ENCODE results near the gene AFAP1L2.

AFAP1L2 gene

DNA sequence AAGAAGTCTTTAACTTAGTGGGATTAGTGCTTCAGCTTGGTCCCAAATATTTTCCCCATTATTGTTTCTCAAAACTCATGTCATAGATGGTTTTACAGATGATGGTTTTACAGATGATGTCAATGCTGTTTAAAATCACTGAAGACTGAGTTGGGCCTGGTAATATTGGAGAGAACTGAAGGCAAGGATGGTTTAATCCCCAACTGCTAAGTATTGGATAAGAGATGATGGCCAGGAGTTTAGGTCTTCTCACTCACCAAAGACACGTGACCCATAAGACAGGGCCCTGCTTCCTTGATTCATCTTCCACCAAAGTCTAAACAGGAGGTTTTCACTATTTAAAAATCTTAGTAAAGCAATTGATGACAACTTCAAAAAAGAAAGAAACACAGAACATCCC lies 108.9 kb downstream of the AFAP1L2 start:
- peaks cover 0 to 13% of the 10 kb centered on the region in 2 donors for H3K27me3 Mint-ChIP-seq
- ATAC-seq (replicated peaks) (no peak), DNase-seq (no peak)
- no peak overlapping the region for H3K27ac Mint-ChIP-seq
- no peaks in the 10 kb centered on the region for H3K4me1 Mint-ChIP-seq (ENCODE audit: low read depth in 2 of 2)
- peaks cover 4% of the 10 kb centered on the region for H3K36me3 Mint-ChIP-seq (ENCODE audit: insufficient read depth)
- peaks cover 0 to 2% of the 10 kb centered on the region in 2 donors for H3K9me3 Mint-ChIP-seq
- no peak overlapping the region for H3K4me3 Mint-ChIP-seq

- Mint-ChIP-seq H3K9me3 (peaks cover 0 to 2% of the 10 kb centered on the region in 2 donors), H3K36me3 (ENCODE audit: insufficient read depth) (peaks cover 4% of the 10 kb centered on the region)
Measured at GRCh38 chr10:114294549-114294948, 109.8 kb downstream of the AFAP1L2 start.

GRCh38 chr10:114293075-114293474 lies 111.2 kb downstream of the AFAP1L2 start:
- no peaks in the 10 kb centered on the region for H3K36me3 Mint-ChIP-seq (ENCODE audit: insufficient read depth)

More at GRCh38 chr10:114294549-114294948, 109.8 kb downstream of the AFAP1L2 start:
- DNase-seq (no peak), ATAC-seq (replicated peaks) (no peak)
- H3K27me3 Mint-ChIP-seq, result peaks cover 0 to 21% of the 10 kb centered on the region in 2 donors
- H3K27ac Mint-ChIP-seq, result no peak overlapping the region
- no peak overlapping the region for H3K4me3 Mint-ChIP-seq
- H3K4me1 Mint-ChIP-seq (ENCODE audit: low read depth in 2 of 2), result no peaks in the 10 kb centered on the region

DNA sequence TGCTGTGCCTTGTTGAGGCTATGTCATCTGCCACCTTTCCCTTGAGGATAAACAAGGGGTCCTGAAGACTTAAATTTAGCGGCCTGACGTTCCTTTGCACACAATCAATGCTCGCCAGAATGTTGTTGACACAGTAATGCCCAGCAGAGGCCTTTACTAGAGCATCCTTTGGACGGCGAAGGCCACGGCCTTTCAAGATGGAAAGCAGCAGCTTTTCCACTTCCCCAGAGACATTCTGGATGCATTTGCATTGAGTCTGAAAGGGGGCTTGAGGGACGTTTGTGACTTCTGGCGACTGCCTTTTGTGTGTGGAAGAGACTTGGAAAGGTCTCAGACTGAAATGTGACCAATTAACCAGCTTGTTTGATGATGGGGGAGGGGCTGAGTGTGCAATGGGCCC lies 112.8 kb downstream of the AFAP1L2 start:
- no peak for DNase-seq
- Mint-ChIP-seq H3K27ac (no peak overlapping the region), H3K4me1 (ENCODE audit: low read depth in 2 of 2) (no peaks in the 10 kb centered on the region), H3K36me3 (ENCODE audit: insufficient read depth) (no peaks in the 10 kb centered on the region), H3K4me3 (no peak overlapping the region), H3K9me3 (peaks cover 0 to 2% of the 10 kb centered on the region in 2 donors), H3K27me3 (peaks cover 7 to 31% of the 10 kb centered on the region in 2 donors)
- ATAC-seq (replicated peaks), result no peak

More at GRCh38 chr10:114293075-114293474, 111.2 kb downstream of the AFAP1L2 start:
- DNase-seq (no peak), ATAC-seq (replicated peaks) (no peak)
- H3K4me3 Mint-ChIP-seq, result no peak overlapping the region
- H3K27me3 Mint-ChIP-seq, result peaks cover 4 to 27% of the 10 kb centered on the region in 2 donors
- peaks cover 0 to 2% of the 10 kb centered on the region in 2 donors for H3K9me3 Mint-ChIP-seq
- no peaks in the 10 kb centered on the region for H3K4me1 Mint-ChIP-seq (ENCODE audit: low read depth in 2 of 2)
- no peak overlapping the region for H3K27ac Mint-ChIP-seq

DNA sequence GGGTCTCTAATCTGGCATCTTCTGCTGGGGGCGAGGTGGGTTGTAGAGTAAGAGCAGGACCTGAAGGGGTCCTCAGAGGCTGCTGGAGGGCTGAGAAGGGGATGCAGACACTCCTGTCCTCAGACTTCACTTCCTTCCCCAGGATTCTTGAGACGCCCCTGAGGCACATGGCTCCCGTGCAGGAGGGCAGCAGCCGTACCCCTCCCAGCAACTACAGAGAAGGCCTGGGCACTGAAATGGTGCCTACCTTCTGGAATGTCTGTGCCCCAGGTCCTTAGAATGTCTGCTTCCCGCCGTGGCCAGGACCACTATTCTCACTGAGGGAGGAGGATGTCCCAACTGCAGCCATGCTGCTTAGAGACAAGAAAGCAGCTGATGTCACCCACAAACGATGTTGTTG lies 113.2 kb downstream of the AFAP1L2 start:
- Mint-ChIP-seq H3K9me3 (peaks cover 0 to under 1% of the 10 kb centered on the region in 2 donors), H3K27me3 (peaks cover 7 to 31% of the 10 kb centered on the region in 2 donors), H3K27ac (no peak overlapping the region), H3K36me3 (ENCODE audit: insufficient read depth) (no peaks in the 10 kb centered on the region), H3K4me3 (no peak overlapping the region), H3K4me1 (ENCODE audit: low read depth in 2 of 2) (no peaks in the 10 kb centered on the region)
- DNase-seq (no peak), ATAC-seq (replicated peaks) (no peak)

DNA sequence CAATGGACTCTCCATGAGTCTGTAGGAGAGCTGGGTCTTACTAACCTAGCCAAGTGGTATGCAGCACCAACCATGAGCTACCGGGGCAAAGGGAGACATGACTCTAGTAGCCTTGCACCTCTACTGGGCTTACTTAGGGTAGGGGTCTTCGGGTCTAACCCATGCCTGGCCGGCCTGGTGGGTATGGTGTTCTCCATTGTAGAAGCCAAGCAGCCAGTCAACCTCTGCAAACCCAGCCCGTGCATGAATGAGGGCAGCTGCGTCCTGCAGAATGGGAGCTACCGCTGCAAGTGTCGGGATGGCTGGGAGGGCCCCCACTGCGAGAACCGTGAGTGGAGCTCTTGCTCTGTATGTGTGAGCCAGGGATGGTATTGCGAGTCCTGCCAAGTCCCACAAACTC lies 114.3 kb downstream of the AFAP1L2 start:
- ATAC-seq (replicated peaks) (no peak), DNase-seq (no peak)
- H3K27me3 Mint-ChIP-seq, result peaks cover 7 to 31% of the 10 kb centered on the region in 2 donors
- H3K4me1 Mint-ChIP-seq (ENCODE audit: low read depth in 2 of 2), result no peaks in the 10 kb centered on the region
- no peaks in the 10 kb centered on the region for H3K36me3 Mint-ChIP-seq (ENCODE audit: insufficient read depth)
- H3K4me3 Mint-ChIP-seq, result no peak overlapping the region
- no peak overlapping the region for H3K27ac Mint-ChIP-seq
- no peaks in the 10 kb centered on the region for H3K9me3 Mint-ChIP-seq

DNA sequence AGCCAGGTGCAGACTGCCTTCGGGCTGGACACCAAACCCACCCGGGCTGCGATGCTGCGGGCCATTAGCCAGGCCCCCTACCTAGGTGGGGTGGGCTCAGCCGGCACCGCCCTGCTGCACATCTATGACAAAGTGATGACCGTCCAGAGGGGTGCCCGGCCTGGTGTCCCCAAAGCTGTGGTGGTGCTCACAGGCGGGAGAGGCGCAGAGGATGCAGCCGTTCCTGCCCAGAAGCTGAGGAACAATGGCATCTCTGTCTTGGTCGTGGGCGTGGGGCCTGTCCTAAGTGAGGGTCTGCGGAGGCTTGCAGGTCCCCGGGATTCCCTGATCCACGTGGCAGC lies 115.2 kb downstream of the AFAP1L2 start:
- no peaks in the 10 kb centered on the region for H3K4me1 Mint-ChIP-seq (ENCODE audit: low read depth in 2 of 2)
- DNase-seq (no peak), ATAC-seq (replicated peaks) (no peak)
- no peaks in the 10 kb centered on the region for H3K9me3 Mint-ChIP-seq
- H3K4me3 Mint-ChIP-seq, result no peak overlapping the region
- peaks cover 10 to 31% of the 10 kb centered on the region in 2 donors for H3K27me3 Mint-ChIP-seq
- no peak overlapping the region for H3K27ac Mint-ChIP-seq
- H3K36me3 Mint-ChIP-seq (ENCODE audit: insufficient read depth), result no peaks in the 10 kb centered on the region

DNA sequence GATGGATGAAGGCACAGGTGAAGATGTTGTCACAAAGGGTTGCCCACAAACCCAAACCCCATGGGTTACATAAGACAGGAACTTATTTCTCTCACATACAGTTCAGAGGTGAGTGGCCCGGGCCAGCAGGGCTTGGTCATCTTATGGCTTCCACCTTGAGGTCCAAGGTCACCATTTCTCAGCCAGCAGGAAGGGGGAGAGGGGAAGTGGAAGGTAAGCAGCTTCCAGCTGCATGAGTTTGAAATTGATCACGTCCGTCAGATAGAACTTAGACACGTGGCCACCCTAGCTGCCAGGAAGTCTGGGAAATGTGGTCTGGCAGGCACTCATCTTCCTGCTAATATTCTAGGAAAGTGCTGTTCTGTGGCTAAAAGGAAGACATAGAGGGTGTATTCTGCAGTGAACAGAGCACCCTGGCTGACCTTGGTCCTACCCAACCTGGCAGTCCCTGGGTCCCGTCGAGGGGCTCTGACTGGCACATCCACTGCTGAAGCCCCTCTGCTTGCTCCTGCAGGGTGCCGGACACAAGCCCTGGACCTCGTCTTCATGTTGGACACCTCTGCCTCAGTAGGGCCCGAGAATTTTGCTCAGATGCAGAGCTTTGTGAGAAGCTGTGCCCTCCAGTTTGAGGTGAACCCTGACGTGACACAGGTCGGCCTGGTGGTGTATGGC lies 115.7 kb downstream of the AFAP1L2 start:
- Mint-ChIP-seq H3K9me3 (no peaks in the 10 kb centered on the region), H3K27ac (no peak overlapping the region), H3K36me3 (ENCODE audit: insufficient read depth) (no peaks in the 10 kb centered on the region), H3K27me3 (peaks cover 15 to 31% of the 10 kb centered on the region in 2 donors), H3K4me1 (ENCODE audit: low read depth in 2 of 2) (no peaks in the 10 kb centered on the region), H3K4me3 (no peak overlapping the region)
- DNase-seq (no peak), ATAC-seq (replicated peaks) (no peak)

GRCh38 chr10:114286921-114287320 lies 117.4 kb downstream of the AFAP1L2 start:
- no peak for DNase-seq
- Mint-ChIP-seq H3K27me3 (peaks cover 20 to 31% of the 10 kb centered on the region in 2 donors), H3K4me1 (ENCODE audit: low read depth in 2 of 2) (no peaks in the 10 kb centered on the region), H3K4me3 (no peak overlapping the region), H3K27ac (no peak overlapping the region), H3K9me3 (no peaks in the 10 kb centered on the region), H3K36me3 (ENCODE audit: insufficient read depth) (no peaks in the 10 kb centered on the region)
- ATAC-seq (replicated peaks), result no peak

DNA sequence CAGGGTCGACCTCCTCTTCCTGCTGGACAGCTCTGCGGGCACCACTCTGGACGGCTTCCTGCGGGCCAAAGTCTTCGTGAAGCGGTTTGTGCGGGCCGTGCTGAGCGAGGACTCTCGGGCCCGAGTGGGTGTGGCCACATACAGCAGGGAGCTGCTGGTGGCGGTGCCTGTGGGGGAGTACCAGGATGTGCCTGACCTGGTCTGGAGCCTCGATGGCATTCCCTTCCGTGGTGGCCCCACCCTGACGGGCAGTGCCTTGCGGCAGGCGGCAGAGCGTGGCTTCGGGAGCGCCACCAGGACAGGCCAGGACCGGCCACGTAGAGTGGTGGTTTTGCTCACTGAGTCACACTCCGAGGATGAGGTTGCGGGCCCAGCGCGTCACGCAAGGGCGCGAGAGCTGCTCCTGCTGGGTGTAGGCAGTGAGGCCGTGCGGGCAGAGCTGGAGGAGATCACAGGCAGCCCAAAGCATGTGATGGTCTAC lies 118.3 kb downstream of the AFAP1L2 start:
- Mint-ChIP-seq H3K36me3 (ENCODE audit: insufficient read depth) (no peaks in the 10 kb centered on the region), H3K27ac (no peak overlapping the region), H3K4me3 (no peak overlapping the region), H3K4me1 (ENCODE audit: low read depth in 2 of 2) (no peaks in the 10 kb centered on the region), H3K27me3 (peaks cover 20 to 24% of the 10 kb centered on the region in 2 donors), H3K9me3 (no peaks in the 10 kb centered on the region)
- DNase-seq (no peak), ATAC-seq (replicated peaks) (no peak)

GRCh38 chr10:114284346-114285071 lies 119.8 kb downstream of the AFAP1L2 start:
- Mint-ChIP-seq H3K36me3 (ENCODE audit: insufficient read depth) (no peaks in the 10 kb centered on the region), H3K27ac (no peak overlapping the region), H3K27me3 (peaks cover 20 to 23% of the 10 kb centered on the region in 2 donors), H3K9me3 (no peaks in the 10 kb centered on the region), H3K4me1 (ENCODE audit: low read depth in 2 of 2) (no peaks in the 10 kb centered on the region), H3K4me3 (no peak overlapping the region)
- ATAC-seq (replicated peaks), result no peak
- DNase-seq, result no peak

DNA sequence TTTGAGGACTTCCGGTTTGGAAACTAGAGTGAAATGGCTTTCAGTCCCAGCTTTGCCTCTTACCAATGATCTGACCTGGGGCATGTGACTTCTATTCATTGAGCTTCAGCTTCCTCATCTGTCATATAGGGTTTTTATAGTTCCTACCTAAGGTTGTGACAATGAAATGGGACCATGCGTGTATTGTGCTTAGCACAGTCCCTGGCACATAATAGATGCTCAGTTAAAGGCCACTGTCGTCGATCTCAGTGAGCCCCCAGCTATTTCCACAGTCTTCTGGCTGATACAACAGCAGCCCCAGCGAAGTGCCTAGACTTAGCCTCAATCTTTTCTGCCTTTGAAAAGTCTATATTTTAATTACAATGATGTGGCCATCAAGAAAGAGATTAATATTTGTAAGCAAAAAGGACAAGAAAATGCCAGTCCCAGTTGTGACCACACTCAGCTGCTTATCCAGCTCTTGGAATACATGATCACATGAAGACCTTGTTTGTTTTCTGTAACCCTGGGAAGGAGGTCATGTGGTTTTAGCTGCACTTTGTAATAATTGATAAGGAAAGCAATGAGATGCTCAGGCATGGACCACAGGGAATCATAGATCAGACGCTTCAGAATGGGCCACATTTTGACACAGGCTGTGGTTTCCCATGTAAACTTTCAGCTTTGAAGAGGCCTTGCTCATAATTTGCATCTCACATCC lies 120.6 kb downstream of the AFAP1L2 start:
- ATAC-seq (replicated peaks), result no peak
- DNase-seq, result no peak
- no peak overlapping the region for H3K4me3 Mint-ChIP-seq
- H3K36me3 Mint-ChIP-seq (ENCODE audit: insufficient read depth), result no peaks in the 10 kb centered on the region
- H3K4me1 Mint-ChIP-seq (ENCODE audit: low read depth in 2 of 2), result no peaks in the 10 kb centered on the region
- peaks cover 20 to 32% of the 10 kb centered on the region in 2 donors for H3K27me3 Mint-ChIP-seq
- H3K9me3 Mint-ChIP-seq, result no peaks in the 10 kb centered on the region
- H3K27ac Mint-ChIP-seq, result no peak overlapping the region

DNA sequence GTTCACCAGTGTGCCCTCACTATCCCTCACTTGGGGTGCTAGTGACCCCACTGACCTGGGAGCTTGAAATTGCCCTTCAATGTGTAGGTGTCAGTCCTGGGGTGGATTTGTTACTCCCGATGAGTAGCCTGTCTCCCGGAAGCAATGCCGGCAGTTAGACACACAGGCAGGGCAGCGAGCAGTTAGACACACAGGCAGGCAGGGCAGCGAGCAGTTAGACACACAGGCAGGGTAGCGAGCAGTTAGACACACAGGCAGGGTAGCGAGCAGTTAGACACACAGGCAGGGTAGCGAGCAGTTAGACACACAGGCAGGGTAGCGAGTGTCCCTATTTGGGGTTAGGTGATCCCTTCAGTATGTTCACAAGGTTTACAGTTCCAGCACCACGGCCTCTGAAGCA lies 121.2 kb downstream of the AFAP1L2 start:
- Mint-ChIP-seq H3K36me3 (ENCODE audit: insufficient read depth) (no peaks in the 10 kb centered on the region), H3K9me3 (no peaks in the 10 kb centered on the region), H3K4me3 (no peak overlapping the region), H3K4me1 (ENCODE audit: low read depth in 2 of 2) (no peaks in the 10 kb centered on the region), H3K27me3 (peaks cover 22 to 32% of the 10 kb centered on the region in 2 donors), H3K27ac (no peak overlapping the region)
- DNase-seq (no peak), ATAC-seq (replicated peaks) (no peak)
